ENCODE results near the gene DIAPH2. TPM values are rescaled to one million over a fixed set of nuclear protein-coding genes. Genes with fewer than 3 reads are reported as not detected.
A peak's percentile ranks its signal among the peaks of the same experiment; 100 is the strongest.

Gene DIAPH2
- total and polyA plus RNA-seq, 2 donors (not counting 1 experiment from before 2014, with no cell fraction given): 4.2 to 32.4 TPM

GRCh38 chrX:96989830-96990571 is 305.4 kb downstream of the DIAPH2 start:
- Histone ChIP-seq H3K4me3 (ENCODE audit: control extremely low read depth in 1 of 5, extremely low read depth in 1 of 5, insufficient read depth in 1 of 5, low read depth in 2 of 5, low read length in 4 of 5) (no peak overlapping the region), H3K9me3 (ENCODE audit: control extremely low read depth in 1 of 3, control insufficient read depth in 2 of 3, insufficient read depth in 1 of 3, low read length in 2 of 3) (no peaks in the 10 kb centered on the region), H3K27me3 (replicated peaks in 1 of 4; ENCODE audit: control extremely low read depth in 1 of 4, control insufficient read depth in 3 of 4, insufficient read depth in 4 of 4, low read length in 3 of 4) (no peaks in the 10 kb centered on the region), H3K4me1 (ENCODE audit: control insufficient read depth in 2 of 2, insufficient read depth in 2 of 2, low read length in 2 of 2) (peaks cover 0 to 3% of the 10 kb centered on the region in 2 donors), H3K36me3 (replicated peaks in 1 of 2; ENCODE audit: control extremely low read depth in 1 of 2, control insufficient read depth in 1 of 2, extremely low read depth in 1 of 2, insufficient read depth in 2 of 2, low read length in 1 of 2) (no peaks in the 10 kb centered on the region), H3K9ac (ENCODE audit: low read length) (no peak overlapping the region), H3K79me2 (ENCODE audit: control insufficient read depth, insufficient read depth, low read length) (no peaks in the 10 kb centered on the region), H4K20me1 (ENCODE audit: control insufficient read depth, insufficient read depth, low read length, poor library complexity, severe bottlenecking) (no peaks in the 10 kb centered on the region), H3K4me2 (replicated peaks; ENCODE audit: low read depth, low read length, poor library complexity, severe bottlenecking) (no peak overlapping the region), H3K27ac (ENCODE audit: low read length in 2 of 2) (no peak overlapping the region), H2AFZ (ENCODE audit: insufficient read depth, low read depth, low read length, poor library complexity, severe bottlenecking) (no peak overlapping the region)
- WGBS (ENCODE audit: insufficient coverage): 95% methylated on average over 2 of the region's 5 CpGs
- intact Hi-C loops (cut with micrococcal nuclease): no loop called here
- no peak overlapping the region for H3K27ac Mint-ChIP-seq
- peaks cover 18% of the 10 kb centered on the region for H3K4me1 Mint-ChIP-seq
- ATAC-seq (ENCODE audit: low read depth) (no peak), DNase-seq (no peak)
- TF ChIP-seq, protein P1, sequence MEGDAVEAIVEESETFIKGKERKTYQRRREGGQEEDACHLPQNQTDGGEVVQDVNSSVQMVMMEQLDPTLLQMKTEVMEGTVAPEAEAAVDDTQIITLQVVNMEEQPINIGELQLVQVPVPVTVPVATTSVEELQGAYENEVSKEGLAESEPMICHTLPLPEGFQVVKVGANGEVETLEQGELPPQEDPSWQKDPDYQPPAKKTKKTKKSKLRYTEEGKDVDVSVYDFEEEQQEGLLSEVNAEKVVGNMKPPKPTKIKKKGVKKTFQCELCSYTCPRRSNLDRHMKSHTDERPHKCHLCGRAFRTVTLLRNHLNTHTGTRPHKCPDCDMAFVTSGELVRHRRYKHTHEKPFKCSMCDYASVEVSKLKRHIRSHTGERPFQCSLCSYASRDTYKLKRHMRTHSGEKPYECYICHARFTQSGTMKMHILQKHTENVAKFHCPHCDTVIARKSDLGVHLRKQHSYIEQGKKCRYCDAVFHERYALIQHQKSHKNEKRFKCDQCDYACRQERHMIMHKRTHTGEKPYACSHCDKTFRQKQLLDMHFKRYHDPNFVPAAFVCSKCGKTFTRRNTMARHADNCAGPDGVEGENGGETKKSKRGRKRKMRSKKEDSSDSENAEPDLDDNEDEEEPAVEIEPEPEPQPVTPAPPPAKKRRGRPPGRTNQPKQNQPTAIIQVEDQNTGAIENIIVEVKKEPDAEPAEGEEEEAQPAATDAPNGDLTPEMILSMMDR (IDR thresholded peaks at IDR 0.05): no peak
- no peak for TF ChIP-seq EZH2 (IDR thresholded peaks at IDR 0.05; ENCODE audit: borderline replicate concordance, insufficient read depth, low read depth, low read length, poor library complexity, severe bottlenecking)
- CTCF ChIA-PET: interaction anchor here (1.0 kb wide), 1 partner anchor 220 kb away, joined by 3 read pairs; no protein-coding TSS in a partner anchor
- no peak overlapping the region for H3K4me3 Mint-ChIP-seq
- POLR2A ChIA-PET: no interaction called here
- peaks cover 4% of the 10 kb centered on the region for H3K9me3 Mint-ChIP-seq (ENCODE audit: insufficient read depth)
- no peaks in the 10 kb centered on the region for H3K27me3 Mint-ChIP-seq

- intact Hi-C loops (cut with micrococcal nuclease): no loop called here
- Histone ChIP-seq H2AFZ (ENCODE audit: insufficient read depth, low read depth, low read length, poor library complexity, severe bottlenecking) (no peak overlapping the region), H3K4me2 (replicated peaks; ENCODE audit: low read depth, low read length, poor library complexity, severe bottlenecking) (no peak overlapping the region), H3K4me1 (ENCODE audit: control insufficient read depth in 2 of 2, insufficient read depth in 2 of 2, low read length in 2 of 2) (peaks cover 0 to 3% of the 10 kb centered on the region in 2 donors), H4K20me1 (ENCODE audit: control insufficient read depth, insufficient read depth, low read length, poor library complexity, severe bottlenecking) (no peaks in the 10 kb centered on the region), H3K4me3 (ENCODE audit: control extremely low read depth in 1 of 5, extremely low read depth in 1 of 5, insufficient read depth in 1 of 5, low read depth in 2 of 5, low read length in 4 of 5) (no peak overlapping the region), H3K27ac (ENCODE audit: low read length in 2 of 2) (no peak overlapping the region), H3K27me3 (replicated peaks in 1 of 4; ENCODE audit: control extremely low read depth in 1 of 4, control insufficient read depth in 3 of 4, insufficient read depth in 4 of 4, low read length in 3 of 4) (no peaks in the 10 kb centered on the region), H3K9ac (ENCODE audit: low read length) (no peak overlapping the region), H3K36me3 (replicated peaks in 1 of 2; ENCODE audit: control extremely low read depth in 1 of 2, control insufficient read depth in 1 of 2, extremely low read depth in 1 of 2, insufficient read depth in 2 of 2, low read length in 1 of 2) (no peaks in the 10 kb centered on the region), H3K79me2 (ENCODE audit: control insufficient read depth, insufficient read depth, low read length) (no peaks in the 10 kb centered on the region), H3K9me3 (ENCODE audit: control extremely low read depth in 1 of 3, control insufficient read depth in 2 of 3, insufficient read depth in 1 of 3, low read length in 2 of 3) (no peaks in the 10 kb centered on the region)
- Mint-ChIP-seq H3K27me3 (no peaks in the 10 kb centered on the region), H3K27ac (no peak overlapping the region), H3K4me3 (no peak overlapping the region), H3K9me3 (ENCODE audit: insufficient read depth) (peaks cover 4% of the 10 kb centered on the region), H3K4me1 (peaks cover 18% of the 10 kb centered on the region)
- no peak for TF ChIP-seq EZH2 (IDR thresholded peaks at IDR 0.05; ENCODE audit: borderline replicate concordance, insufficient read depth, low read depth, low read length, poor library complexity, severe bottlenecking)
- TF ChIP-seq, protein P1 (IDR thresholded peaks at IDR 0.05): no peak
- CTCF ChIA-PET: no interaction called here
- POLR2A ChIA-PET: no interaction called here
- peak; percentile 10 for DNase-seq
- no CpG with 5 or more reads among the region's 2 CpGs for WGBS (ENCODE audit: insufficient coverage)
- ATAC-seq (ENCODE audit: low read depth): no peak
Measured at GRCh38 chrX:96994093-96994492, 309.5 kb downstream of the DIAPH2 start.

Measured in B cell (primary cell).